ENCODE data around the gene SLC25A30.
"Not testable (repeated sequence)": the region's sequence is repeated elsewhere in the genome, so short reads cannot be mapped to it uniquely, and the experiment has no call there.

The SLC25A30 gene

GRCh38 chr13:45401314-45401713, 16.9 kb downstream of the SLC25A30 start:
- Histone ChIP-seq H3K27me3 (ENCODE audit: insufficient read depth, low read depth, severe bottlenecking) (no peaks in the 10 kb centered on the region), H3K9me3 (ENCODE audit: severe bottlenecking) (no peaks in the 10 kb centered on the region), H3K4me3 (ENCODE audit: low read depth, low read length) (no peak overlapping the region), H3K27ac (no peak overlapping the region), H3K36me3 (no peaks in the 10 kb centered on the region)
- no peak for TF ChIP-seq CTCF (IDR thresholded peaks at IDR 0.05; ENCODE audit: low read depth, low read length)
- no peak for DNase-seq

- TF ChIP-seq CTCF (IDR thresholded peaks at IDR 0.05; ENCODE audit: low read depth, low read length), result no peak
- H3K4me3 ChIP-seq (ENCODE audit: low read depth, low read length), result no peak overlapping the region
- no peaks in the 10 kb centered on the region for H3K27me3 ChIP-seq (ENCODE audit: insufficient read depth, low read depth, severe bottlenecking)
- no peaks in the 10 kb centered on the region for H3K36me3 ChIP-seq
- no peaks in the 10 kb centered on the region for H3K9me3 ChIP-seq (ENCODE audit: severe bottlenecking)
- no peak overlapping the region for H3K27ac ChIP-seq
- DNase-seq, result no peak
Observed at GRCh38 chr13:45398877-45399276, 19.3 kb downstream of the SLC25A30 start.

- TF ChIP-seq CTCF (IDR thresholded peaks at IDR 0.05; ENCODE audit: low read depth, low read length), result no peak
- no peak for DNase-seq
- no peak overlapping the region for H3K4me3 ChIP-seq (ENCODE audit: low read depth, low read length)
- H3K27ac ChIP-seq, result no peak overlapping the region
- no peaks in the 10 kb centered on the region for H3K36me3 ChIP-seq
- no peaks in the 10 kb centered on the region for H3K9me3 ChIP-seq (ENCODE audit: severe bottlenecking)
- H3K27me3 ChIP-seq (ENCODE audit: insufficient read depth, low read depth, severe bottlenecking), result no peaks in the 10 kb centered on the region
Observed at GRCh38 chr13:45396533-45397095, 21.6 kb downstream of the SLC25A30 start.

- no peaks in the 10 kb centered on the region for H3K27me3 ChIP-seq (ENCODE audit: insufficient read depth, low read depth, severe bottlenecking)
- TF ChIP-seq CTCF (IDR thresholded peaks at IDR 0.05; ENCODE audit: low read depth, low read length), result peak; percentile 81
- H3K27ac ChIP-seq, result no peak overlapping the region
- H3K36me3 ChIP-seq, result no peaks in the 10 kb centered on the region
- H3K9me3 ChIP-seq (ENCODE audit: severe bottlenecking), result no peaks in the 10 kb centered on the region
- no peak overlapping the region for H3K4me3 ChIP-seq (ENCODE audit: low read depth, low read length)
- DNase-seq, result peak; percentile 58
Observed at GRCh38 chr13:45393941-45394570, 24.1 kb downstream of the SLC25A30 start.

- Histone ChIP-seq H3K36me3 (no peaks in the 10 kb centered on the region), H3K4me3 (ENCODE audit: low read depth, low read length) (no peak overlapping the region), H3K27ac (no peak overlapping the region), H3K9me3 (ENCODE audit: severe bottlenecking) (no peaks in the 10 kb centered on the region), H3K27me3 (ENCODE audit: insufficient read depth, low read depth, severe bottlenecking) (no peaks in the 10 kb centered on the region)
- TF ChIP-seq CTCF (IDR thresholded peaks at IDR 0.05; ENCODE audit: low read depth, low read length), result no peak
- no peak for DNase-seq
Observed at GRCh38 chr13:45392811-45393210, 25.4 kb downstream of the SLC25A30 start.

GRCh38 chr13:45391926-45392325, 26.2 kb downstream of the SLC25A30 start:
- TF ChIP-seq CTCF (IDR thresholded peaks at IDR 0.05; ENCODE audit: low read depth, low read length), result no peak
- Histone ChIP-seq H3K27me3 (ENCODE audit: insufficient read depth, low read depth, severe bottlenecking) (no peaks in the 10 kb centered on the region), H3K36me3 (no peaks in the 10 kb centered on the region), H3K9me3 (ENCODE audit: severe bottlenecking) (no peaks in the 10 kb centered on the region), H3K4me3 (ENCODE audit: low read depth, low read length) (no peak overlapping the region), H3K27ac (no peak overlapping the region)
- no peak for DNase-seq

- H3K27me3 ChIP-seq (ENCODE audit: insufficient read depth, low read depth, severe bottlenecking); H3K27ac ChIP-seq; DNase-seq; H3K36me3 ChIP-seq; H3K4me3 ChIP-seq (ENCODE audit: low read depth, low read length); H3K9me3 ChIP-seq (ENCODE audit: severe bottlenecking): not testable (repeated sequence)
Observed at GRCh38 chr13:45391128-45391527, 27.0 kb downstream of the SLC25A30 start.

- not testable (repeated sequence) for H3K36me3 ChIP-seq; H3K27me3 ChIP-seq (ENCODE audit: insufficient read depth, low read depth, severe bottlenecking); H3K9me3 ChIP-seq (ENCODE audit: severe bottlenecking); DNase-seq; H3K27ac ChIP-seq; H3K4me3 ChIP-seq (ENCODE audit: low read depth, low read length)
Observed at GRCh38 chr13:45390348-45390747, 27.8 kb downstream of the SLC25A30 start.
